GM18508 (cell line): Measurements from ENCODE around the gene BSPRY.
"Not testable (repeated sequence)": the region's sequence is repeated elsewhere in the genome, so short reads cannot be mapped to it uniquely, and the experiment has no call there.

ENCODE experiments used
- ATAC-seq: cut with Tn5 transposase; IDR thresholded peaks from one replicate; pipeline ENCODE4 v1.9.1; 2021; ENCODE audit warnings: moderate number of reproducible peaks; ENCODE audit not compliant: insufficient read depth, unreplicated experiment

Gene BSPRY

DNA sequence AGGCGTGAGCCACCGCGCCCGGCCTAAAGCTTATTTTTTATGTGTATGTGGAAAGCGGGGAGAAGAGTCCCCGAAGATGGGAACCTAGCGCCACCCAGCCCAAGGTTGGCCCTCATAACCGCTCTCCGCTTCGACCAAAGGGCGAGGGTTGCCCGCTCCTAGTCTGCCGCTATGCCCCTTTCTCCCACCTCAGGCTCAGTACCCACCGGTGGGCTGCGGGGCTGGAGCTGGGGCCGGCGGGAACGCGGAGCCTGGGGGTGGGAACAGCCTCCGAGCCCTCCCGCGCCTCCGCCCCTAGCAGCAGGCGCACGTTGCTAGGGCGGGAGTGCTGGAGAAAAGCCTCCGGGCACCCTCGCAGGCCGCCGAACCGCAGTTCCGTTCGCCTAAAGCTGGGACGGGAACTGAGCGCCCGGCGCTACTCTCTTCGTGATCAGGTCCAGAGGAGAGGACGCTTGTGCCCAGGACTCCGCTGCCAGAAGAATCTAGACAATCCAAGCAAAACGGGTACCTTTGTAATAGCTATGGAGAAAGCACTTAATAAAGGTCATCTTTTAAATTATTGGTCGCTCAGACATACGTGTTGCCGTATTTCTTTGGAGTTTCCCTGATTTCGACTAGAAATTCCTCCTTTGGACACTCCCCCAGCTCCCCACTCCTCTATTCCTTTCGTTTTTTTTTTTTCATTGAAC lies 9.2 kb upstream of the BSPRY start, which contains the start of gene WDR31:
Gene WDR31, minus strand, starts transcription at position 265 of the 689 bp plus-strand sequence. CDS start 8,253 bp downstream, outside the sequence.
- peak; percentile 80 for ATAC-seq

DNA sequence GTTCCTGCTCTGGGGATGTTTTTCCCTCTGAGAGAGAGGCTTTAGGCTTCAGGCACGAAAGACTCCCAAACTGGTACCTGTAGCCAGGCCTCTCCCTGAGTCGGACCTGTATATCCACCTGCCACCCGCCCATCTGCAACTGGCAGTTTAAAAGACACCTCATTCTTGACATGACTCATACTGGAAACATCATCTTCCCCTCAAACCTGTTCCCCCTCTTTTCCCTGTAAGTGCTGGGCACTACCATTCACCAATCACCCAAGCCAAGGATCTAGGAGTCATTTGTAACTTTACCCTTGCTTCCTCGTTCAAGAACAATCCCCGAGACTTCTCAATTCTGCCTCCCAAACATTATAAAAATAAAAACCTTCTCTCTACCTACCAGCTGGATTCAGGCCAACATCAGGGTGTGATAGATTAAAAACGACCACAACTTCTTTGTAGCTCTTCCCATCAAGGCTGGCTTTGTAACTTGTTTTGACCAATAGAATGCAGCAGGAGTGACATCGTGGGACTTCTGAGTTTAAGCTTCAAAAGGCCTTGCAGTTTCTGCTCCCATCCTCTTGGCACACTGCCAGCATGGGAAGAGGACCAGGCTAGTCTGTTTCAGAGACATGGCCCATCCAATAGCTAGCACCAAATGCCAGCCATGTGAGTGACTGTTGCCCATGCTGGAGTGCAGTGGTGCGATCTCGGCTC lies 7.5 kb upstream of the BSPRY start:
- ATAC-seq: no peak

DNA sequence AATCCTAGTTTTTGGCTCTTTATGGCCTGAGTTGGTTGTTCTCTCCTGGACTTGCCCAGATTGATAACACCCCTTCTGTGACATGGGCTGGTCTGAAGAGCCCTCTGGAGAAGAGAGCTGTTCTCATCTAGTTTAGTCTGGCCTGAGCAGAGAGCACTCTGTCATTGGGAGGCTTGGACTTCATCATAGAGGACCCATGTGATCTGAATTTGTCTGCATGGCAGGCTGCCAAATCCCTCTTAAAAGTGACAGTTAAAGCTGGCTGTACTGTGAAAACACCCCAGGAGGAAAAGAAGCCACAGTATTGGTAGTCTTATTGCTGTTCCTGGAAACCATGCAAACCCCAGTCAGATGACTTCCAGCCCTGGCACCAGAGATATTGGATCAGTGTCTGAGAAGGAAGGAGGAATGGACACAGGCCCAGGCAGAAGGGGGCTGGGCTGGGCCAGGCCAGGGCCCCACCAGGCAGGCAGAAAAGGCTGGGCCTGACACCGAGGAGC lies 5.6 kb upstream of the BSPRY start:
- no peak for ATAC-seq

DNA sequence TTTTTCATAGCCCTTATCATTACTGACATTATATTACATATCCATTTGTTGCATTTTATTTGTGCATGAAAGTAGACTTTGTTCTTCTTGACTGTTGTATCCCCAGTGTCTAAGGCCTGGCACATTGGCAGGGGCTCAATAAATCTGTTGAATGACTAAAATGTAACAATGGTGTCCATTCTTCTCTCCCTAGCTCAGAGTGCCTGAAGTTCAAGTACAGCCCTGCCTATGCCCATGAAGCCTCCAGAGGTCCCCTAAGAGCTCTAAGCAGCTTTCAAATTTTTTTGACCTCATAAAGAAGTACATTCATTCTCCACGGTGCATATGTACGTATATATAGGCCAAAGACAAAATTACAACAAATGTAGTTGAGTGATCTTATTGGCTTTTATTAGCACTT lies 4.2 kb upstream of the BSPRY start:
- no peak for ATAC-seq

DNA sequence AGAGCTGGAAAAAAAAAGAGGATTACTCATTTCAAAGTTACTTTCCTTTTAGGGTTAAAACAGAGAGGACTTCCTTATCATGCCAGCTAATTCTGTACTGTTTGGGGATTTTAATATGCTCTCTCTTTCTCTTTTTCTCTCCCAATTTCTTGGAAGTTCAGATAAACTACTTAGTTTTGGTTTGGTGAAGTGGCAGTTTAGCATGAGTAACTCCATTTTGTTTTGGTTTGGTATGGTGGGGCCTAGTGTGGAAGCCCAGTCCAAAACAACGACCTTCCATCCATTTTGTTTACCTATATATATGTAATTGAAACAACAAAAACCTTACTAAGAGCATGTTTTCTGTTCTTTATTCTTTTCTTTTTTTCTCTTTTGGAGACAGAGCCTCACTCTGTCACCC lies 3.7 kb upstream of the BSPRY start:
- no peak for ATAC-seq

DNA sequence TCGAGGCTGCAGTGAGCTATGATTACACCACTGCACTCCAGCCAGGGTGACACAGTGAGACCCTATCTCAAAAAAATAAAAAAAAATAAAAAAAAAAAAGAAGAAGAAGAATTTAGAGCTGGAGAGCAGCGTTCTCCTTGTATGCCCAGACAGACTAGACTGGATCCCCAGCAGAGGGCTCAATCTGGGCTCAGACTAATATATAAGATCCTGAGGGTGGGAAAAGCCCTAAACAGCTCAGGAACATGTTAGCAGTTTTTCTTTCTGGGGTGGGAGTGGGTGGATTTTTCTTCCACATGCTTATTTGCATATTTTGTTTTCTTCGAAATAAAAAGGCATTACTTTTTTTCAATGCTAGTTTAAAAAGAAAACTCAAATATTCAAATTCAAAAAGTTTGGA lies 904 bp upstream of the BSPRY start:
- no peak for ATAC-seq

DNA sequence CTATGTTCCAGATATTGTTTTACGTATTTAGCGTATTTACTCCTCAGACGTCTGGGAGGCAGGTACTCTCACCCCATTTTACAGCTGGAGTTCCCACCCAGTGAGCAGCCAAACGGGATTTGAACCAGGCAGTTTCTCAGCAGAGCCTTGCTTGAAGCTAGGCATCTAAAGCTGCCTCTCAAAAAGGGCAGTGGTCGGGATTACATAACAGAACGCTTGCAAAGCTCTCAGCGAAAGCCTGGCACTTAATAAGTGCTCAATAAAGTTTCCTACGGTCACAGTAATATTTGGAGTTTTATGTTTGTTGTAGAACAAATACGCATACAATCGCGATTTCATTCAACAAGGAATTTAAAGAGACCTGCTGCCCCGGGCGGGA lies 286 bp upstream of the BSPRY start:
- ATAC-seq: no peak

DNA sequence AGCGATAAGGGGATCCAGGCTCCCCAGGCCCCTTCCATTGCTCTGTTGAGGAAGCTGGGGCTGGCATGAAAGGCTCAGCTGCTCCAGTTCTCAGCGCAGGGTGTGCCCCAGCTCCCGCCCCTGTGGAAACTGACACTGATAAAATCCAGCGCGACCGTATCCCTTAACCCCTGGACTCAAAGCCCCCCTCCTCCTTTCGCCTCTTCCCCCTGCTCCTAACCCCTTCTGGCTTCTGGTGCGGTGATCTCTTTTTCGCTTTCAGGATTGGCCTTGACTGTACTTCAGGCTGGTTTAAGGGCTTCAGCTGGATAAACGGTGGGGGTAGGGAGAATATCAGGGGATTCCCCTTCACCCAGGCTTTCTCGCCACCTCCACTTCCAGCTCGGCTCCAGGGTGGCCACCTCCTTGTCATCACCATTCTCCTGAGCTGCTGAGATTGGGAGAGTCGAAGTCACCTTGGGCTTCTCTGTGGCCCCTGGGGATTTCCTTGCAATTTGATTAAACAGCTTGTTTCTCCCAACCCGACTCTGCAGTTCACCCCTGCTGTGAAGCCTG lies 843 bp downstream of the BSPRY start:
- ATAC-seq: no peak

DNA sequence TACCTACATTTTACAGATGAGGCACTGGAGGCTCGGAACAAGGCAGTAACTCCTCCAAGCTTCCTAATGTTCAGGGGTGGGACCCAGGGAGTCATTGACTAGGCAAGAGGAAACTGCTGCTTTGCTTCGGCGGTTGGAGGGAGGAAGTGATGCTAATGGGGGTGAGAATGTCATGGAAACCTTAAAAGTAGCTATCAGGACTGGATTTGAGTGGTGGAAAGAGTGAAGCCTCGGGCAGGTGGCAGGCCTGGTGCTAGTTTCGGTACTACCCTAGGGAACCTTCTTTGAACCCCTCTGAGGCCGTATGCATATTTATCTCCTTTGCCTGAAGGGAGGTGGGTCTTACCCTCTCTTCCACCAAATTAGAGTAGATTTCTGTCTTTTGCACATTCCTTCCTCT lies 1.6 kb downstream of the BSPRY start:
- no peak for ATAC-seq

DNA sequence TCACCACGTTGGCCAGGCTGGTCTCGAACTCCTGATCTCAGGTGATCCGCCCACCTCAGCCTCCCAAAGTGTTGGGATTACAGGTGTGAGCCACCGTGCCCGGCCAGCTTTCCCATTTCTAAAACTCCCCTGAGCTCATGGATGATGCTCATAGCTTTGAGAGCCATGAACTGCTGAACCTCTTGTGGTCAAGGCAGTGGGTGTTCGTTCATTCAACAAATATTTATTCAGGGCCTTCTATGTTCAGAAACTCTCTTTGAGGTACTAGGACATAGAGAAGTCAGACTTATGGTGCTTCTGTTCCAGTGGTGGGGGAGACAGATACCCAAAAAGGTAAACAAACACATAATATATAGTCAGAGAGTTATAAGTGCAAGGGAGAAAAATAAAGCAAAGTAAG lies 2.7 kb downstream of the BSPRY start:
- ATAC-seq: no peak

DNA sequence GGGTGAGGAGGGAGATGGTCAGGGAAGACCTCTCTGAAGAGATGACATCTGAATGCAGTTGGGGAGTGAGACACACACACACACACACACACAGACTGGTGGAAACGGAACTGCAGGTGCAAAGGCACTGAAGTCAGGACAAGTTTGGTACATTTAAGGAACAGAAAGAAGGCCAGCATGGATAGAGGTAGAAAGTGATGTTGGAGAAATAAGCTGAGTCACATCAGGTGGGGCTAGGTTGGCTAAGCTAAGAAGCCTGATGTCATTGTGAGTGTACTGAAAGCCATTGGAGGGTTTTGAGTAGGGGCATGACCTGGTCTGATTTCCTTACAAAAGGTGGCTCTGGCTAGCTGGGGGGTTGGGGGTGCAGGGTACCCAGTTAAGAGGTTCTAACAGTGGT lies 3.1 kb downstream of the BSPRY start:
- ATAC-seq: no peak

DNA sequence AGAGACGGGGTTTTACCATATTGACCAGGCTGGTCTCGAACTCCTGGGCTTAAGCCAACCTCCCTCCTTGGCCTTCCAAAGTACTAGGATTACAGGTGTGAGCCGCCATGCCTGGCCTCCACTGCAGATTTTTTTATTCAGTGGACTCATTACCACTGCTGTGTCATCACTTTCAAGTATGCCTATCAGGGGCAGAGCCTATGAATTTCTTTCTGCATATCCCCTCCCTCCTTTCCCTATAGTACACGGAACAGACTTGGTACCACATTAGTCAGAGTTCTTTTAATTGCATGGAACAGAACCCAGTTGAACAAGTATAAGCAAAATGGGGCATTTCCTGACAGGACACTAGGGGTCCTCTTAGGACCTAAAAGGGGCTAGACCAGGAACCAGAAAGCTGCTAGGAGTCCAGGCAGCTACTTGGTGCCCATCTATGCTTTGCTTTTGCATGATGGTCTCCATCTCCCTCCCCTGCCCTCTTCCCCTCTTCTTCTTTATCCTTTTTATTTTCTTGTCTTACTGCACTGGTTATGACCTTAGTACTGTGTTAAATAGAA lies 5.8 kb downstream of the BSPRY start:
- ATAC-seq: no peak

DNA sequence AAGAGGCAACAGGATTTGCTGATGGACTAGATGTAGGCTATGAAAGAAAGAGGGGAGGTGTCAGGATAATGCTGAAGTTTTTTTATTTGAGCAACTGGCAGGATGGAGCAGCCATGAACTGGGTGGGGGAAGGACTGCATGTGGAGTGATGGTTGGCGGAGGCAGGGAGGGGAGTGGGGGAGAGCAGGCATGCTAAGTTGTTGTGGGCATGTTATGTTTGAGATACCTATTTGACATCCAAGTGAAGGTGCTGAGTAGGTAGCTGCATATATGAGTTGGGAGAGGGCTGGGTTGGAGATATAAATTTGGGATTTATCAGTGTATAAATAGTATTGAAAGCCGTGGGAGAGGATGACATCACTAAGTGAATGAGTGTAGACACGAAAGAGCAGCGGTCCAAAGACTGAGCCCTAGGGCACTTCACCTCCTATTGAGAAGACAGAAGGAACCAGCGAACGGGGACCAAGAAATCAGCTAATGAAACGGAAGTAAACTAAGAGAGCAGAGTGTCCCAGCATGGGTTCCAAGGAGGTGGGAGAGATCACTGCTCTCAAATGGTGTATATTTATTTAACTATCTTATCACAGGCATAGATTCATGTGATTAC lies 7.4 kb downstream of the BSPRY start:
- ATAC-seq: no peak

DNA sequence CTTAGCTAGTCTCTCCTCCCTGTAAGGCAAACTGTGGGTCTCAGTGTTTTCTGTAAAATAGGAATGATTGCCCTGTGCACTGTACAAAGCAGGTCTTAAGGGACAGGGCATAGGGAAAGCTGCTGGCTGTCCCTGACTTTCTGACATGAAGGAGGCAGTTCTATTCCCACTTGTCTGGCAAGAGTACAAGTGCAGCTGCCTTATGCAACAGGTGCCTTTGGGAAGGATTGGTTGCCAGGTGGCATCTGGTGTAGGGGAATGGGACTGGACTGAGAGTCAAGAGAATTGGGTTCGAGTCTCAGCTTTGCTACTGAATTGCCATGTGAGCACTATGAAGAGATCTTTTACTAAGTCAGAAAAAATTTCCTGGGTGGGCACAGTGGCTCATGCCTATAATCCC lies 10.0 kb downstream of the BSPRY start:
- ATAC-seq: no peak

DNA sequence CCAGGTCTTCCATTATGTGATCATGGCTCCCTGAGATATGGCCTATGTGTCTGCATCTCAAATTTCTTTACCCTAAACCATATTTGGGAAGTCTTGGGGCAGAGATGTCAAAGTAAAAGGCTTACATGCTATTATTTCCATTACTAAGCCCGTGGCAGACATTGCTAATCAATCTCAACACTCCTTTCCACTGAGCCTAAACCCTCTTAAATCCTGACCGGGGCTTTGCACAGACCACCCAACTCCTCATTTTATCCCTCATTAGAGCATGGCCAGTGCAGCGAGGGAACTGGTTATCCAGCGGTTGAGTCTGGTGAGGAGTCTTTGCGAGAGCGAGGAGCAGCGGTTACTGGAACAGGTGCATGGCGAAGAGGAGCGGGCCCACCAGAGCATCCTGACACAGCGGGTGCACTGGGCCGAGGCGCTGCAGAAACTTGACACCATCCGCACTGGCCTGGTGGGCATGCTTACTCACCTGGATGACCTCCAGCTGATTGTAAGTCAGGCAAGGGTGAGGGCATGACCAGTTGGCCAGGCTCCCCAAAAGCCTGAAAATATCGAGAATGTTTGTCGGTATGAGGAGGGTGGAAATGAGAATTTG lies 11.0 kb downstream of the BSPRY start:
- ATAC-seq: no peak

DNA sequence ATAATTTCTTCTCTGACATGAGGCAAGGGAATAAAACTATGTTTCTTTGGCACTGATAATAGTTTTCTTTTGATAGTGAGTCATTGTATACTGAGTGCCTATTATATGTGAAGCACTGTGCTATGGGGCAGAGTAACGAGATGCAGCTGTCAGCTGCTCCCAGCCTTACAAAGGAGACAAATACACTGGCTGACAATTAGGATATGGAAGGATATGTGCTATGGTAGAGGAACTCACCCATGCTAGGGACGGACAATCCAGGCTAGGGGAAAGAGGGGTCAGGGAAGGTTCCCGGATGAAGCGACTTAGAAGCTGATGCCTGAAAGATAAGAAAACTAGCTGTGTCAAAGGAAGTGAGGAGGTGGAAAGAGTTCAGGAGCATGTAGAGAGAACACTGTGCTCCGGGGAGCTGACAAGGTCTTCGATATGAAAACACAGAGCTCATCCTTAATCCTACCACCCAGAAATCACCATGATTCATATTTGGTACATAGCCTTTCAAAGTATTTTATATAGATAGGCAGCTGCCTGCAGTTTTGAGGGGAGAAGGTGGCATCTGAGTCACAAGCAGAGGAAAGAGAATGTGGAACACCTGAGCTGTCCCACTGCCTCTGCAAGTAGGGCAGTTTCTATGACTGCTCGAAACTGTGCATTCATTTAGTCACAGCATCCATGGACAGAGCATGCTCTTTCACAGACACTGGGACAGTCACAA lies 12.1 kb downstream of the BSPRY start:
- no peak for ATAC-seq

DNA sequence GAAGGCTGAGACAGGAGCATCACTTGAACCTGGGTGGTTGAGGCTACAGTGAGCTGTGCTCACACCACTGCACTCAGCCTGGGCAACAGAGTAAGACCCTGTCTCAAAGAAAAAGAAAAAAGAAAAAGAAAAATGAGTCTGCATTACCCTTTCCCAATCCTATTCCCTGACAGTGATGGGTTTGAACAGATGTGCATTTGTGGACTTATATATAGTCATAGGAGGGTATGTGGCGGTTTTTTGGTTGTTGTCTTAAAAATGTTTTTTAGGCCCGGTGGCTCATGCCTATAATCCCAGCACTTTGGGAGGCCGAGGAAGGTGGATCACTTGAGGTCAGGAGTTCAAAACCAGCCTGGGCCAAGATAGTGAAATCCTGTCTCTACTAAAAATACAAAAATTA lies 14.0 kb downstream of the BSPRY start:
- no peak for ATAC-seq

DNA sequence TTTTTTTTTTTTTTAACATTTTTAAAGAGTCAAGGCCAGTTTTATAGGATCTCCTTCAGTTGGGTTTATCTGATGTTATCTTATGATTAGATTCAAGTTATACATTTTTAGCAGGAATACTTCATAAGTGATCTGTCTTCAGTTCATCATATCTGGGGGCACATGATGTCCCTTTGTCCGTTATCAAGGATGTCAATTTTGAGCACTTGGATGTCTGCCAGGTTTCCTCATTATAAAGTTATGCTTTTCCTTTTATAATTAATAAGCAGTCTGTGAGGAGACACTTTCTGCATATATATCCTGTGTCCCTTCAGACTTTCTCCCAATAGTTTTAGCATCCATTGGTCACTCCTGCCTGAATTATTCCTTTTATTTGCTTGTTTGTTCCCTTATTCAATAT lies 15.6 kb downstream of the BSPRY start:
- no peak for ATAC-seq

DNA sequence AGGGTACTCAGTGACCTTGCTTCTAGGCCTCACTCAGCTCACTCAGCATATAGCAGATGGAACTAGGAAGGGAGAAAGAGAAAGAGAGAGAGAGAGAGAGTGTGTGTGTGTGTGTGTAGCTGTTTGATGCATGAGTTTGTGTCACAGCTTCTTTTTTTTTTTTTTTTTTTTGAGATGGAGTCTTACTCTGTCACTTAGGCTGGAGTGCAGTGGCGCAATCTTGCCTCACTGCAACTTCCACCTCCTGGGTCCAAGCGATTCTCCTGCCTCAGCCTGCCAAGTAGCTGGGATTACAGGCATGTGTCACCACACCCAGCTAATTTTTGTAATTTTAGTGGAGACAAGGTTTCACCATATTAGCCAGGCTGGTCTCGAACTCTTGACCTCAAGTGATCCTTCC lies 16.3 kb downstream of the BSPRY start:
- ATAC-seq: not testable (repeated sequence)
